ENCODE measurements around the gene ELFN2.

DNA sequence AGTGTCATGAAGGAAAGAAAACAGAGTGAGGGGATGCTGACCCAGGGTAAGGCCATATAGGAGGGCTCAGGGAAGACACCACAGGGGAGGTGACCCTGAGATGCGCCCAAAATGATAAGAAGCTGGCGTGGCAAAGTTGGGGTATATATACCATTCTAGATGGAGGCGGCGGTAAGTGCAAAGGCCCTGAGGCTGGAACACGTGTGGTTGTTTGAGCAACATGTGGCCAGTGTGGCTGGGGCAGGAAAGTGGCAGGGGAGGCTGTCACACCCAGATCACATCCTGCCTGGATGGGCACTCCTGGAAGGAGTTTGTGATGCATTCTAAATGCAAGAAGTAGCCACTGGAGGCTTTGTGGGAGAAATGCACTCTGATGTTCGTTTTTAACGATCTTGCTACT, 74.8 kb downstream of the ELFN2 start:
- TF ChIP-seq CTCF (IDR thresholded peaks at IDR 0.05; ENCODE audit: poor library complexity) (no peak), EZH2 (IDR thresholded peaks at IDR 0.05; ENCODE audit: borderline replicate concordance) (no peak)
